SK-N-SH (cell line): Measurements from ENCODE around the gene IKBKE. TPM values are rescaled to one million over a fixed set of nuclear protein-coding genes. Genes with fewer than 3 reads are reported as not detected.

Source experiments
- CTCF ChIA-PET: fragments of 300-600, 350-600 bp; formaldehyde crosslinking; extraction: SDS; loops from one replicate; lab custom pipeline; 2021; lab: Yijun Ruan, JAX
- POLR2A ChIA-PET: fragments of 350-600 bp; sonication (Branson Sonifier 250); formaldehyde crosslinking; extraction: SDS; loops from one replicate; lab custom pipeline; 2020; ENCODE audit warnings: antibody characterized with exemption, inconsistent platforms; lab: Yijun Ruan, JAX
- DNase-seq: peaks from one replicate; pipeline ENCODE4 v3.0.0; 2012
- H2AFZ ChIP-seq: fragments of 200-600 bp; sonication (generic); 2 replicates; pipeline ENCODE4 v1.8.1; 2016; ENCODE audit warnings: antibody characterized with exemption, mild to moderate bottlenecking, low read depth
- H3F3A ChIP-seq: fragments of 200-600 bp; sonication (generic); replicated peaks from 2 replicates; pipeline ENCODE3; 2016; ENCODE audit warnings: antibody characterized with exemption, mild to moderate bottlenecking; ENCODE audit not compliant: insufficient read depth
- H3K27ac ChIP-seq, 2 experiments: fragments of 200-500 bp in 1 of 2; fragments of 200-600 bp in 1 of 2; sonication (Bioruptor generic) in 1 of 2; sonication (generic), shearing (Covaris generic) in 1 of 2; 2 replicates each; pipeline versions ENCODE4 v1.5.1 to v1.6.1; 2014 to 2016; ENCODE audit warnings: low read depth in 2 of 2, inconsistent platforms in 1 of 2, low read length in 1 of 2, mild to moderate bottlenecking in 1 of 2, mixed read lengths in 1 of 2
- H3K27me3 ChIP-seq: fragments of 200-600 bp; sonication (generic), shearing (Covaris generic); 2 replicates; pipeline ENCODE4 v1.6.1; 2016; ENCODE audit warnings: mixed run types; ENCODE audit not compliant: insufficient read depth
- H3K36me3 ChIP-seq, 2 experiments: fragments of 200-500 bp in 1 of 2; fragments of 200-600 bp in 1 of 2; sonication (Bioruptor generic) in 1 of 2; sonication (generic) in 1 of 2; replicated peaks in 1 of 2; 2 replicates each; pipeline versions ENCODE3 to v1.5.1; 2014 to 2016; ENCODE audit warnings: low read length in 1 of 2, mild to moderate bottlenecking in 1 of 2; ENCODE audit not compliant: insufficient read depth in 2 of 2, control insufficient read depth in 1 of 2
- H3K4me1 ChIP-seq, 2 experiments: fragments of 200-500 bp in 1 of 2; fragments of 200-600 bp in 1 of 2; sonication (Bioruptor generic) in 1 of 2; sonication (generic), shearing (Covaris generic) in 1 of 2; 2 replicates each; pipeline versions ENCODE4 v1.5.1 to v1.6.1; 2014 to 2016; ENCODE audit warnings: low read depth in 1 of 2, low read length in 1 of 2, mixed run types in 1 of 2; ENCODE audit not compliant: insufficient read depth in 2 of 2, control insufficient read depth in 1 of 2
- H3K4me2 ChIP-seq: fragments of 200-600 bp; sonication (generic), shearing (Covaris generic); 2 replicates; pipeline ENCODE4 v1.6.1; 2017; ENCODE audit warnings: mixed run types
- H3K4me3 ChIP-seq, 2 experiments: fragments of 200-500 bp in 1 of 2; fragments of 200-600 bp in 1 of 2; sonication (Bioruptor generic) in 1 of 2; sonication (generic), shearing (Covaris generic) in 1 of 2; 2 replicates each; pipeline versions ENCODE4 v1.5.1 to v1.8.1; 2014 to 2016; ENCODE audit warnings: low read depth in 2 of 2, inconsistent platforms in 1 of 2, low read length in 1 of 2, mild to moderate bottlenecking in 1 of 2, mixed read lengths in 1 of 2, moderate library complexity in 1 of 2
- H3K79me2 ChIP-seq: fragments of 200-600 bp; sonication (generic); 2 replicates; pipeline ENCODE4 v1.8.1; 2017; ENCODE audit warnings: mild to moderate bottlenecking; ENCODE audit not compliant: insufficient read depth
- H3K9ac ChIP-seq: fragments of 200-600 bp; sonication (generic); 2 replicates; pipeline ENCODE4 v1.6.1; 2017; ENCODE audit warnings: mixed run types
- H3K9me2 ChIP-seq: fragments of 200-600 bp; sonication (generic); 2 replicates; pipeline ENCODE4 v1.6.1; 2017; ENCODE audit warnings: mixed run types
- H3K9me3 ChIP-seq: fragments of 200-600 bp; sonication (generic); 2 replicates; pipeline ENCODE4 v1.6.1; 2017; ENCODE audit warnings: mixed run types, mild to moderate bottlenecking, moderate library complexity
- H4K20me1 ChIP-seq: fragments of 200-600 bp; sonication (generic); 2 replicates; pipeline ENCODE4 v1.6.1; 2017; ENCODE audit warnings: mild to moderate bottlenecking, mixed run types; ENCODE audit not compliant: insufficient read depth
- CTCF ChIP-seq: fragments of 200-600 bp; sonication (generic); IDR thresholded peaks from 2 replicates; pipeline ENCODE4 v1.6.1; 2017; ENCODE audit warnings: antibody characterized with exemption, mild to moderate bottlenecking, moderate library complexity
- ELF1 ChIP-seq: IDR thresholded peaks from 2 replicates; pipeline ENCODE4 v1.4.0; 2012
- FOSL2 ChIP-seq: IDR thresholded peaks from 2 replicates; pipeline ENCODE4 v1.4.0; 2012; ENCODE audit warnings: low read depth, mild to moderate bottlenecking, moderate library complexity, borderline replicate concordance
- FOXM1 ChIP-seq: IDR thresholded peaks from 2 replicates; pipeline ENCODE4 v1.4.0; 2012; ENCODE audit warnings: low read depth, mild to moderate bottlenecking
- MAX ChIP-seq: IDR thresholded peaks from 2 replicates; pipeline ENCODE4 v1.4.0; 2012; ENCODE audit warnings: low read depth
- NFIC ChIP-seq: IDR thresholded peaks from 2 replicates; pipeline ENCODE4 v1.4.0; 2012; ENCODE audit warnings: borderline replicate concordance
- PBX3 ChIP-seq: IDR thresholded peaks from 2 replicates; pipeline ENCODE4; 2012
- RAD21 ChIP-seq: IDR thresholded peaks from 2 replicates; pipeline ENCODE4 v1.6.1; 2012; ENCODE audit warnings: mild to moderate bottlenecking, low read length
- RCOR1 ChIP-seq: fragments of 150-350 bp; IDR thresholded peaks from 2 replicates; pipeline ENCODE4 v1.6.1; 2017; ENCODE audit warnings: antibody characterized with exemption, low read length
- REST ChIP-seq: IDR thresholded peaks from 2 replicates; pipeline ENCODE4 v1.6.1; 2012; ENCODE audit warnings: mild to moderate bottlenecking, low read depth, low read length, moderate library complexity
- RFX5 ChIP-seq: IDR thresholded peaks from 2 replicates; pipeline ENCODE4 v1.6.1; 2012; ENCODE audit warnings: mild to moderate bottlenecking, improper control_type of control experiment, low read length
- SIN3A ChIP-seq: IDR thresholded peaks from 2 replicates; pipeline ENCODE4 v1.6.1; 2012; ENCODE audit warnings: low read depth, mild to moderate bottlenecking, low read length, moderate library complexity, borderline replicate concordance
- SMC3 ChIP-seq: IDR thresholded peaks from 2 replicates; pipeline ENCODE4 v1.6.1; 2012; ENCODE audit warnings: low read depth, low read length, improper control_type of control experiment
- TEAD4 ChIP-seq: IDR thresholded peaks from 2 replicates; pipeline ENCODE4 v1.4.0; 2012; ENCODE audit warnings: mild to moderate bottlenecking, borderline replicate concordance; ENCODE audit not compliant: insufficient read depth
- WGBS: methylation state at CpG from one replicate; pipeline ENCODE4 v1.1.6; 2017; ENCODE audit warnings: low lambda C conversion rate; 5-methylcytosine and 5-hydroxymethylcytosine counted together
- polyA plus RNA-seq, 3 experiments: library from polyadenylated mRNA; depleted of rRNA; stranded (reverse); fragments of >200 nt; gene quantifications; 2 replicates each; pipeline ENCODE4 v1.2.3, GENCODE V29; 2012

Gene IKBKE
- polyA plus RNA-seq, 1 of the 3 experiments (the other 2 are of a cell fraction) = 14.5 TPM

GRCh38 chr1:206445911-206446356 lies 24.3 kb upstream of the IKBKE start:
- CTCF ChIA-PET = interaction anchor here (0.9 to 2.6 kb wide), 5 partner anchors 9 to 44 kb away, joined by 4 to 14 read pairs (median 7); no protein-coding TSS in a partner anchor
- WGBS = 100% methylated on average over 4 of the region's 8 CpGs
- Histone ChIP-seq H3K4me1 (peaks cover 9 to 26% of the 10 kb centered on the region in 2 experiments; a peak in 1 of 4 replicates), H3K4me3 (no peak overlapping the region), H2AFZ (no peak overlapping the region), H3K79me2 (no peaks in the 10 kb centered on the region; the same call in 1 of the 2 replicates), H3K27me3 (no peaks in the 10 kb centered on the region), H3K9me2 (no peaks in the 10 kb centered on the region), H4K20me1 (no peaks in the 10 kb centered on the region), H3K27ac (no peak overlapping the region), H3K36me3 (peaks cover 45 to 72% of the 10 kb centered on the region in 2 experiments), H3F3A (no peaks in the 10 kb centered on the region), H3K9ac (no peak overlapping the region), H3K9me3 (no peaks in the 10 kb centered on the region), H3K4me2 (no peak overlapping the region)
- POLR2A ChIA-PET = no interaction called here
- no peak for TF ChIP-seq CTCF
- no peak for TF ChIP-seq PBX3
- no peak for TF ChIP-seq NFIC
- no peak for TF ChIP-seq ELF1
- TF ChIP-seq SMC3 = no peak
- TF ChIP-seq RCOR1 = no peak
- TF ChIP-seq RAD21 = no peak
- no peak for TF ChIP-seq SIN3A
- no peak for TF ChIP-seq MAX
- TF ChIP-seq FOXM1 = no peak
- TF ChIP-seq FOSL2 = no peak
- TF ChIP-seq TEAD4 = no peak
- no peak for TF ChIP-seq REST
- no peak for TF ChIP-seq RFX5
- no peak for DNase-seq
